ENCODE data around the gene JPH3. TPM values are rescaled to one million over a fixed set of nuclear protein-coding genes. Genes with fewer than 3 reads are reported as not detected.

The JPH3 gene
- total RNA-seq, 1 donor from 2014 or later, result not detected

- no peak for TF ChIP-seq CTCF (IDR thresholded peaks at IDR 0.05; ENCODE audit: insufficient read depth, low read length, severe bottlenecking)
- Histone ChIP-seq H3K36me3 (ENCODE audit: control insufficient read depth, insufficient read depth, low read length) (peaks cover 9% of the 10 kb centered on the region), H3K27me3 (ENCODE audit: control insufficient read depth, insufficient read depth, low read length) (no peaks in the 10 kb centered on the region), H3K4me3 (ENCODE audit: low read depth, low read length) (no peak overlapping the region)
- no peak for FAIRE-seq
- DNase-seq (ENCODE audit: low read depth), result no peak
These were observed 99.2 kb downstream of the JPH3 start for GRCh38 chr16:87701505-87701921.

- H3K27me3 ChIP-seq (ENCODE audit: control insufficient read depth, insufficient read depth, low read length), result no peaks in the 10 kb centered on the region
- DNase-seq (ENCODE audit: low read depth), result no peak
- no peak overlapping the region for H3K4me3 ChIP-seq (ENCODE audit: low read depth, low read length)
- FAIRE-seq, result no peak
- H3K36me3 ChIP-seq (ENCODE audit: control insufficient read depth, insufficient read depth, low read length), result peaks cover 12% of the 10 kb centered on the region
- peak; percentile 46 for TF ChIP-seq CTCF (IDR thresholded peaks at IDR 0.05; ENCODE audit: insufficient read depth, low read length, severe bottlenecking)
These were observed 100.1 kb downstream of the JPH3 start for GRCh38 chr16:87702325-87702811.

GRCh38 chr16:87703071-87703470 is 100.8 kb downstream of the JPH3 start:
- H3K36me3 ChIP-seq (ENCODE audit: control insufficient read depth, insufficient read depth, low read length), result peaks cover 12% of the 10 kb centered on the region
- no peak for FAIRE-seq
- no peak for DNase-seq (ENCODE audit: low read depth)

GRCh38 chr16:87703835-87704375 is 101.6 kb downstream of the JPH3 start:
- no peak for TF ChIP-seq CTCF (IDR thresholded peaks at IDR 0.05; ENCODE audit: insufficient read depth, low read length, severe bottlenecking)
- FAIRE-seq (no peak), DNase-seq (ENCODE audit: low read depth) (no peak)
- Histone ChIP-seq H3K27me3 (ENCODE audit: control insufficient read depth, insufficient read depth, low read length) (no peaks in the 10 kb centered on the region), H3K36me3 (ENCODE audit: control insufficient read depth, insufficient read depth, low read length) (peaks cover 12% of the 10 kb centered on the region), H3K4me3 (ENCODE audit: low read depth, low read length) (no peak overlapping the region)

More at GRCh38 chr16:87703071-87703470, 100.8 kb downstream of the JPH3 start:
- H3K27me3 ChIP-seq (ENCODE audit: control insufficient read depth, insufficient read depth, low read length), result no peaks in the 10 kb centered on the region
- TF ChIP-seq CTCF (IDR thresholded peaks at IDR 0.05; ENCODE audit: insufficient read depth, low read length, severe bottlenecking), result no peak
- H3K4me3 ChIP-seq (ENCODE audit: low read depth, low read length), result no peak overlapping the region

- no peak for DNase-seq (ENCODE audit: low read depth)
- no peak for TF ChIP-seq CTCF (IDR thresholded peaks at IDR 0.05; ENCODE audit: insufficient read depth, low read length, severe bottlenecking)
- no peak for FAIRE-seq
- Histone ChIP-seq H3K4me3 (ENCODE audit: low read depth, low read length) (no peak overlapping the region), H3K36me3 (ENCODE audit: control insufficient read depth, insufficient read depth, low read length) (peaks cover 16% of the 10 kb centered on the region), H3K27me3 (ENCODE audit: control insufficient read depth, insufficient read depth, low read length) (no peaks in the 10 kb centered on the region)
These were observed 102.5 kb downstream of the JPH3 start for GRCh38 chr16:87704754-87705353.

Measured in bronchial epithelial cell (primary cell).